B cell (primary cell): ENCODE measurements around the gene CEP43. TPM values are rescaled to one million over a fixed set of nuclear protein-coding genes. Genes with fewer than 3 reads are reported as not detected.

Experiments
- ATAC-seq: fragments of 200-7000 bp; cut with Tn5 transposase; one replicate; pipeline ENCODE4 v1.10.0; 2021; ENCODE audit warnings: low read depth, mild to moderate bottlenecking, moderate number of reproducible peaks, moderate library complexity
- CTCF ChIA-PET: fragments of 350-600 bp; sonication (Branson Sonifier 250); formaldehyde crosslinking; loops from one replicate; lab custom pipeline; 2021; ENCODE audit warnings: antibody characterized with exemption, inconsistent platforms; lab: Charles Lee
- POLR2A ChIA-PET: fragments of 350-600 bp; sonication (Branson Sonifier 250); formaldehyde crosslinking; loops from one replicate; lab custom pipeline; 2021; ENCODE audit warnings: antibody characterized with exemption; lab: Charles Lee
- DNase-seq: peaks from one replicate; pipeline ENCODE4 v3.0.0; 2013
- H2AFZ ChIP-seq: 2 replicates; pipeline ENCODE4 v1.6.1; 2012; ENCODE audit warnings: mild to moderate bottlenecking, low read depth, low read length; ENCODE audit not compliant: insufficient read depth, poor library complexity, severe bottlenecking
- H3K27ac ChIP-seq, 2 donors: 1 replicate in 1 of 2; 2 replicates in 1 of 2; pipeline ENCODE4 v1.5.1; 2012 to 2013; ENCODE audit warnings: low read length in 2 of 2, mild to moderate bottlenecking in 2 of 2, moderate library complexity in 1 of 2
- H3K27me3 ChIP-seq, 4 experiments: fragments of 200-600 bp in 1 of 4; sonication (generic) in 1 of 4; replicated peaks in 1 of 4; 1 replicate in 2 of 4; 2 replicates in 2 of 4; pipeline versions ENCODE4 v1.6.1 to v1.7.0; 2013 to 2016; ENCODE audit warnings: low read length in 3 of 4, mild to moderate bottlenecking in 2 of 4, mixed read lengths in 1 of 4, moderate library complexity in 1 of 4; ENCODE audit not compliant: insufficient read depth in 4 of 4, control insufficient read depth in 3 of 4; ENCODE audit errors: control extremely low read depth in 1 of 4
- H3K36me3 ChIP-seq, 2 experiments: replicated peaks in 1 of 2; 1 replicate in 1 of 2; 2 replicates in 1 of 2; pipeline versions ENCODE4 v1.6.1 to v1.7.1; 2013; ENCODE audit warnings: low read length in 1 of 2; ENCODE audit not compliant: insufficient read depth in 2 of 2, control insufficient read depth in 1 of 2; ENCODE audit errors: control extremely low read depth in 1 of 2, extremely low read depth in 1 of 2
- H3K4me1 ChIP-seq, 2 donors: fragments of 200-600 bp in 1 of 2; sonication (generic) in 1 of 2; 1 replicate in 1 of 2; 2 replicates in 1 of 2; pipeline versions ENCODE4 v1.5.1 to v1.6.1; 2013 to 2017; ENCODE audit warnings: low read length in 2 of 2; ENCODE audit not compliant: control insufficient read depth in 2 of 2, insufficient read depth in 2 of 2
- H3K4me2 ChIP-seq: replicated peaks from 2 replicates; pipeline ENCODE3; 2012; ENCODE audit warnings: mild to moderate bottlenecking, low read depth, low read length; ENCODE audit not compliant: poor library complexity, severe bottlenecking
- H3K4me3 ChIP-seq, 5 experiments: fragments of 200-600 bp in 1 of 5; sonication (generic) in 1 of 5; 1 replicate in 3 of 5; 2 replicates in 2 of 5; pipeline versions ENCODE4 v1.5.1 to v1.7.0; 2011 to 2016; ENCODE audit warnings: low read length in 4 of 5, mild to moderate bottlenecking in 4 of 5, low read depth in 2 of 5, control low read depth in 1 of 5, moderate library complexity in 1 of 5; ENCODE audit not compliant: insufficient read depth in 1 of 5; ENCODE audit errors: control extremely low read depth in 1 of 5, extremely low read depth in 1 of 5
- H3K79me2 ChIP-seq: fragments of 200-600 bp; sonication (generic); one replicate; pipeline ENCODE4 v1.6.0; 2016; ENCODE audit warnings: low read length; ENCODE audit not compliant: control insufficient read depth, insufficient read depth
- H3K9ac ChIP-seq: fragments of 200-600 bp; sonication (generic); 2 replicates; pipeline ENCODE4 v1.6.1; 2017; ENCODE audit warnings: mild to moderate bottlenecking, low read length, moderate library complexity
- H3K9me3 ChIP-seq, 3 donors: one replicate each; pipeline versions ENCODE4 v1.6.1 to v1.7.1; 2013; ENCODE audit warnings: low read length in 2 of 3; ENCODE audit not compliant: control insufficient read depth in 2 of 3, insufficient read depth in 1 of 3; ENCODE audit errors: control extremely low read depth in 1 of 3
- H4K20me1 ChIP-seq: 2 replicates; pipeline ENCODE4 v1.6.0; 2012; ENCODE audit warnings: mild to moderate bottlenecking, low read length; ENCODE audit not compliant: insufficient read depth, control insufficient read depth, poor library complexity, severe bottlenecking
- H3K27ac Mint-ChIP-seq: one replicate; pipeline ENCODE4 v1.8.0; 2021; ENCODE audit warnings: mixed read lengths
- H3K27me3 Mint-ChIP-seq: one replicate; pipeline ENCODE4 v1.8.0; 2021; ENCODE audit warnings: mixed read lengths
- H3K4me1 Mint-ChIP-seq: one replicate; pipeline ENCODE4 v1.8.0; 2021; ENCODE audit warnings: mixed read lengths
- H3K4me3 Mint-ChIP-seq: one replicate; pipeline ENCODE4 v1.8.0; 2021; ENCODE audit warnings: mixed read lengths
- H3K9me3 Mint-ChIP-seq: one replicate; pipeline ENCODE4 v1.8.0; 2022; ENCODE audit warnings: mixed read lengths; ENCODE audit not compliant: insufficient read depth
- CTCF ChIP-seq: fragments of 200-600 bp; IDR thresholded peaks from one replicate; pipeline ENCODE4 v1.8.0; 2022; ENCODE audit warnings: antibody characterized with exemption, mild to moderate bottlenecking
- EZH2 ChIP-seq: IDR thresholded peaks from 2 replicates; pipeline ENCODE4 v1.6.1; 2012; ENCODE audit warnings: borderline replicate concordance, low read depth, mild to moderate bottlenecking, moderate library complexity, low read length; ENCODE audit not compliant: insufficient read depth, poor library complexity, severe bottlenecking
- WGBS: methylation state at CpG from one replicate; pipeline ENCODE4 v1.1.5; 2013; ENCODE audit warnings: missing lambda C conversion rate; ENCODE audit not compliant: insufficient coverage; 5-methylcytosine and 5-hydroxymethylcytosine counted together
- intact Hi-C: fragments of 100-400 bp; cut with micrococcal nuclease; formaldehyde crosslinking; loops from one replicate; pipeline ENCODE4 v1.10.0; 2022
- polyA plus RNA-seq: library from polyadenylated mRNA; depleted of rRNA; stranded (reverse); fragments of >200 nt; gene quantifications from 2 replicates; pipeline ENCODE4 v1.2.3, GENCODE V29; 2012
- total RNA-seq, 2 donors: library from RNA; stranded (reverse); fragments of 120-200 nt in 1 of 2; gene quantifications; 1 replicate in 1 of 2; 2 replicates in 1 of 2; pipeline versions ENCODE4 v1.2.3 to v1.2.4, GENCODE V29; 2013 to 2022

CEP43 gene
- total and polyA plus RNA-seq, 2 donors (not counting 1 experiment from before 2014, with no cell fraction given): 10.1 to 39.7 TPM

GRCh38 chr6:167013067-167013466, 13.9 kb downstream of the CEP43 start:
- Histone ChIP-seq H4K20me1 (no peaks in the 10 kb centered on the region), H3K4me3 (no peak overlapping the region), H3K79me2 (peaks cover 11% of the 10 kb centered on the region), H2AFZ (no peak overlapping the region), H3K27me3 (no peaks in the 10 kb centered on the region), H3K27ac (peak overlapping the region in 1 of 2 donors; percentile 28), H3K9ac (no peak overlapping the region), H3K36me3 (peaks cover 0 to 30% of the 10 kb centered on the region in 2 experiments), H3K4me2 (no peak overlapping the region), H3K9me3 (no peaks in the 10 kb centered on the region), H3K4me1 (no peaks in the 10 kb centered on the region)
- ChIA-PET CTCF (interaction anchor here (0.9 kb wide), 1 partner anchor 128 kb away, joined by 3 read pairs; no protein-coding TSS in a partner anchor), POLR2A (no interaction called here)
- H3K27ac Mint-ChIP-seq: no peak overlapping the region
- H3K9me3 Mint-ChIP-seq: no peaks in the 10 kb centered on the region
- intact Hi-C loops: no loop called here
- H3K4me3 Mint-ChIP-seq: no peak overlapping the region
- no peaks in the 10 kb centered on the region for H3K4me1 Mint-ChIP-seq
- ATAC-seq (no peak), DNase-seq (no peak)
- H3K27me3 Mint-ChIP-seq: no peaks in the 10 kb centered on the region
- WGBS: no CpG with 5 or more reads among the region's 1 CpG
- TF ChIP-seq CTCF (no peak), EZH2 (no peak)

GRCh38 chr6:167013946-167014345, 14.7 kb downstream of the CEP43 start:
- TF ChIP-seq CTCF: no peak
- peaks cover 4% of the 10 kb centered on the region for H3K79me2 ChIP-seq
- no CpG with 5 or more reads among the region's 4 CpGs for WGBS
- H3K9me3 Mint-ChIP-seq: no peaks in the 10 kb centered on the region
- no peaks in the 10 kb centered on the region for H3K4me1 Mint-ChIP-seq
- H3K27me3 ChIP-seq: no peaks in the 10 kb centered on the region
- H3K27ac Mint-ChIP-seq: no peak overlapping the region
- H3K4me2 ChIP-seq: no peak overlapping the region
- intact Hi-C loops: no loop called here
- no peak overlapping the region for H2AFZ ChIP-seq
- no peak overlapping the region for H3K4me3 Mint-ChIP-seq
- H3K9ac ChIP-seq: no peak overlapping the region
- peaks cover 0 to 28% of the 10 kb centered on the region in 2 experiments for H3K36me3 ChIP-seq
- no peaks in the 10 kb centered on the region for H3K9me3 ChIP-seq
- DNase-seq (no peak), ATAC-seq (no peak)
- no peaks in the 10 kb centered on the region for H3K27me3 Mint-ChIP-seq
- H3K4me3 ChIP-seq: no peak overlapping the region
- no peaks in the 10 kb centered on the region for H4K20me1 ChIP-seq
- ChIA-PET POLR2A (no interaction called here), CTCF (interaction anchor here (1.5 to 4.4 kb wide), 2 partner anchors 24 to 128 kb away, joined by 6 to 19 read pairs; no protein-coding TSS in a partner anchor)
- no peak overlapping the region for H3K27ac ChIP-seq
- H3K4me1 ChIP-seq: no peaks in the 10 kb centered on the region
